Measurements from ENCODE around the gene ELP2.
"Not testable (repeated sequence)": the region's sequence is repeated elsewhere in the genome, so short reads cannot be mapped to it uniquely, and the experiment has no call there.

Gene ELP2

GRCh38 chr18:36196238-36196995 lies 66.7 kb downstream of the ELP2 start:
- no peaks in the 10 kb centered on the region; the same call in 1 of the 2 replicates for H3K36me3 ChIP-seq (ENCODE audit: insufficient read depth, low read length)

GRCh38 chr18:36197511-36198166 lies 67.9 kb downstream of the ELP2 start:
- Histone ChIP-seq H3K36me3 (ENCODE audit: insufficient read depth, low read length) (no peaks in the 10 kb centered on the region; the same call in 1 of the 2 replicates), H3K4me1 (ENCODE audit: insufficient read depth, low read length) (no peaks in the 10 kb centered on the region), H3K9me3 (ENCODE audit: control insufficient read depth, insufficient read depth, low read length) (no peaks in the 10 kb centered on the region), H3K9ac (ENCODE audit: low read depth, low read length) (no peak overlapping the region)

More at GRCh38 chr18:36196238-36196995, 66.7 kb downstream of the ELP2 start:
- H3K9ac ChIP-seq (ENCODE audit: low read depth, low read length): no peak overlapping the region
- H3K4me1 ChIP-seq (ENCODE audit: insufficient read depth, low read length): no peaks in the 10 kb centered on the region
- H3K9me3 ChIP-seq (ENCODE audit: control insufficient read depth, insufficient read depth, low read length): no peaks in the 10 kb centered on the region

DNA sequence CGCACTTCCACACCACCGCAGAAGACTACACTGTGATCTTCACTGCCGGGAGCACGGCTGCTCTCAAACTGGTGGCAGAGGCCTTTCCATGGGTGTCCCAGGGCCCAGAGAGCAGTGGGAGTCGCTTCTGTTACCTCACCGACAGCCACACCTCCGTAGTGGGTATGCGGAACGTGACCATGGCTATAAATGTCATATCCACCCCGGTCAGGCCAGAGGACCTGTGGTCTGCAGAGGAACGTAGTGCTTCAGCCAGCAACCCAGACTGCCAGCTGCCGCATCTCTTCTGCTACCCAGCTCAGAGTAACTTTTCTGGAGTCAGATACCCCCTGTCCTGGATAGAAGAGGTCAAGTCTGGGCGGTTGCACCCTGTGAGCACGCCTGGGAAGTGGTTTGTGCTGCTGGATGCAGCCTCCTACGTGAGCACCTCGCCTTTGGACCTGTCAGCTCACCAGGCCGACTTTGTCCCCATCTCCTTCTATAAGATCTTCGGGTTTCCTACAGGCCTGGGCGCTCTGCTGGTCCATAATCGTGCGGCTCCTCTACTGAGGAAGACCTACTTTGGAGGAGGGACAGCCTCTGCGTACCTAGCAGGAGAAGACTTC lies 70.1 kb downstream of the ELP2 start:
- no peaks in the 10 kb centered on the region for H3K4me1 ChIP-seq (ENCODE audit: insufficient read depth, low read length)
- H3K9me3 ChIP-seq (ENCODE audit: control insufficient read depth, insufficient read depth, low read length): no peaks in the 10 kb centered on the region
- no peak overlapping the region for H3K9ac ChIP-seq (ENCODE audit: low read depth, low read length)
- no peaks in the 10 kb centered on the region; the same call in 1 of the 2 replicates for H3K36me3 ChIP-seq (ENCODE audit: insufficient read depth, low read length)

- Histone ChIP-seq H3K9ac (ENCODE audit: low read depth, low read length) (no peak overlapping the region), H3K4me1 (ENCODE audit: insufficient read depth, low read length) (no peaks in the 10 kb centered on the region), H3K36me3 (ENCODE audit: insufficient read depth, low read length) (peaks cover 1% of the 10 kb centered on the region), H3K9me3 (ENCODE audit: control insufficient read depth, insufficient read depth, low read length) (no peaks in the 10 kb centered on the region)
Measured at GRCh38 chr18:36200354-36200771, 70.7 kb downstream of the ELP2 start.

DNA sequence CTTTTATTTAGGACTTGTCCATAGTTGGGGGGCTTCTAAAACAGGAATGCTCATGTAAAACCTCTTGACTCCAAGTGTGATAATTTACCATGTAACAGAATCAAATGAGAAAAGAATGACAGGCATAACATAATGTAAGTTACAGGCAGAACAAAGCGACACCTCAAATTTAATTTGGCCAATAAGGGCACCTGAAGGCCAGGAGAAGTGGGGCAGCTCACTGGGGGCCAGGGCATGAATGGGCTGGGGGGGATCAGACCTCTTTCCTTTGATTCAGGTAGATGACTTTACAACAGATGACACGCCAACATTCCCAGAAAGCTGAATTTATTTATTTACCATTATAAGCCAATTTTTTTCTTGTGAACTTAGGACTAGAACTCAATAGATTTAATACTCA lies 72.1 kb downstream of the ELP2 start:
- Histone ChIP-seq H3K4me1 (ENCODE audit: insufficient read depth, low read length) (no peaks in the 10 kb centered on the region), H3K36me3 (ENCODE audit: insufficient read depth, low read length) (peaks cover 3% of the 10 kb centered on the region), H3K9me3 (ENCODE audit: control insufficient read depth, insufficient read depth, low read length) (no peaks in the 10 kb centered on the region), H3K9ac (ENCODE audit: low read depth, low read length) (no peak overlapping the region)

DNA sequence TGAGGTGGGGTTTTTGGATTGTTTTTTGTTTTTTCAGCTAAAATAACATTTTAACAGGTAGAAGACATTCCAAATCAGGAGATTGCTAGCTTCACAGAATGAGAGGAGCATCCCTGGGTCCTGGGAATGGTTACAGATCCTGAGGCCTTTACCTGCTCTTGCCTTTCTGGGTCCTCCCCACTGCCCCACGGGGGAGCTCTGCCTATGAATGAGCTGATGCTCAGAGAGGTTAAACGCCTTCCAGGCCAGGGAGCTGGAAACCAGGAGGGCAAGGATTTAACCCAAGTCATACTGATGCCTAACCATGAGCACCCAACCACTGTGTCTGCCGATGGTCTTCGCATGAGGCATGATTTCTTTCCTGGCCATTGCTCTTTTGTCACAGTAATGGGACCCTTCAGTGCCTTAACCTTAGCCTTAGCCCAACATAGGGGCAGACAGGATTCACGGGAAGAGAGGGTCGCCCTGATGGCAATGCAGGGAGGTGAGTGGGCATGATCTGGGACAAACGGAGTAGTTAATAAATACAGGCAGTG lies 73.7 kb downstream of the ELP2 start:
- H3K36me3 ChIP-seq (ENCODE audit: insufficient read depth, low read length): peaks cover 3% of the 10 kb centered on the region
- no peaks in the 10 kb centered on the region for H3K4me1 ChIP-seq (ENCODE audit: insufficient read depth, low read length)
- H3K9me3 ChIP-seq (ENCODE audit: control insufficient read depth, insufficient read depth, low read length): no peaks in the 10 kb centered on the region
- H3K9ac ChIP-seq (ENCODE audit: low read depth, low read length): no peak overlapping the region

- no peaks in the 10 kb centered on the region for H3K4me1 ChIP-seq (ENCODE audit: insufficient read depth, low read length)
- no peak overlapping the region for H3K9ac ChIP-seq (ENCODE audit: low read depth, low read length)
- H3K9me3 ChIP-seq (ENCODE audit: control insufficient read depth, insufficient read depth, low read length): no peaks in the 10 kb centered on the region
- H3K36me3 ChIP-seq (ENCODE audit: insufficient read depth, low read length): peaks cover 3% of the 10 kb centered on the region; the same call in 1 of the 2 replicates
Measured at GRCh38 chr18:36205166-36205565, 75.5 kb downstream of the ELP2 start.

- no peaks in the 10 kb centered on the region for H3K4me1 ChIP-seq (ENCODE audit: insufficient read depth, low read length)
- peaks cover 3% of the 10 kb centered on the region; the same call in 1 of the 2 replicates for H3K36me3 ChIP-seq (ENCODE audit: insufficient read depth, low read length)
- H3K9ac ChIP-seq (ENCODE audit: low read depth, low read length): no peak overlapping the region
- H3K9me3 ChIP-seq (ENCODE audit: control insufficient read depth, insufficient read depth, low read length): no peaks in the 10 kb centered on the region
Measured at GRCh38 chr18:36207303-36207702, 77.6 kb downstream of the ELP2 start.

DNA sequence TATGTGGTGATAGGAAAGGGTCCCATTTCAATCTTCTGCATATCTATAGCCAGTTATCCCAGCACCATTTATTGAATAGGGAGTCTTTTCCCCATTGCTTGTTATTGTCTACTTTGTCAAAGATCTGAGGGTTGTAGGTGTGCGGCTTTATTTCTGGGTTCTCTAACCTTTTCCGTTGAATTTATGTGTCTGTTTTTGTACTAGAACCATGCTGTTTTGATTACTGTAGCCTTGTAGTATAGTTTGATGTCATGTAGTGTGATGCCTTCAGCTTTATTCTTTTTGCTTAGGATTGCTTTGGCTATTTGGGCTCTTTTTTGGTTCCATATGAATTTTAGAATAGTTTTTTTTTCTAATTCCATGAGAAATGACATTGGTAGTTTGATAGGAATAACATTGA lies 78.3 kb downstream of the ELP2 start:
- H3K4me1 ChIP-seq (ENCODE audit: insufficient read depth, low read length); H3K9me3 ChIP-seq (ENCODE audit: control insufficient read depth, insufficient read depth, low read length); H3K9ac ChIP-seq (ENCODE audit: low read depth, low read length); H3K36me3 ChIP-seq (ENCODE audit: insufficient read depth, low read length): not testable (repeated sequence)

- no peak overlapping the region for H3K9ac ChIP-seq (ENCODE audit: low read depth, low read length)
- no peaks in the 10 kb centered on the region; the same call in 1 of the 2 replicates for H3K36me3 ChIP-seq (ENCODE audit: insufficient read depth, low read length)
- no peaks in the 10 kb centered on the region for H3K4me1 ChIP-seq (ENCODE audit: insufficient read depth, low read length)
- no peaks in the 10 kb centered on the region for H3K9me3 ChIP-seq (ENCODE audit: control insufficient read depth, insufficient read depth, low read length)
Measured at GRCh38 chr18:36211612-36212065, 81.9 kb downstream of the ELP2 start.

GRCh38 chr18:36212301-36213171 lies 82.8 kb downstream of the ELP2 start:
- no peaks in the 10 kb centered on the region for H3K36me3 ChIP-seq (ENCODE audit: insufficient read depth, low read length)
- H3K9me3 ChIP-seq (ENCODE audit: control insufficient read depth, insufficient read depth, low read length): no peaks in the 10 kb centered on the region
- no peak overlapping the region for H3K9ac ChIP-seq (ENCODE audit: low read depth, low read length)
- no peaks in the 10 kb centered on the region for H3K4me1 ChIP-seq (ENCODE audit: insufficient read depth, low read length)

GRCh38 chr18:36214811-36215210 lies 85.1 kb downstream of the ELP2 start:
- Histone ChIP-seq H3K9ac (ENCODE audit: low read depth, low read length) (no peak overlapping the region), H3K4me1 (ENCODE audit: insufficient read depth, low read length) (no peaks in the 10 kb centered on the region), H3K9me3 (ENCODE audit: control insufficient read depth, insufficient read depth, low read length) (no peaks in the 10 kb centered on the region), H3K36me3 (ENCODE audit: insufficient read depth, low read length) (no peaks in the 10 kb centered on the region)

DNA sequence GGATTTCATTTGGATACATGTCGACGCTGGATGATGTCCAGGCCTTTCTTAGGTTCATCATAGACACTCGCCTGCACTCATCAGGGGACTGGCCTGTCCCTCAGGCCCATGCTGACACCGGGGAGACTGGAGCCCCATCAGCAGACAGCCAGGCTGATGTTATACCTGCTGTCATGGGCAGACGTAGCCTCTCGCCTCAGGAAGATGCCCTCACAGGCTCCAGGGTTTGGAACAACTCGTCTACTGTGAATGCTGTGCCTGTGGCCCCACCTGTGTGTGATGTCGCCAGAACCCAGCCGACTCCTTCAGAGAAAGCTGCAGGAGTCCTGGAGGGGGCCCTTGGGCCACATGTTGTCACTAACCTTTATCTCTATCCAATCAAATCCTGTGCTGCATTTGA lies 85.9 kb downstream of the ELP2 start:
- H3K9ac ChIP-seq (ENCODE audit: low read depth, low read length): no peak overlapping the region
- no peaks in the 10 kb centered on the region for H3K9me3 ChIP-seq (ENCODE audit: control insufficient read depth, insufficient read depth, low read length)
- H3K4me1 ChIP-seq (ENCODE audit: insufficient read depth, low read length): no peaks in the 10 kb centered on the region
- H3K36me3 ChIP-seq (ENCODE audit: insufficient read depth, low read length): no peaks in the 10 kb centered on the region

DNA sequence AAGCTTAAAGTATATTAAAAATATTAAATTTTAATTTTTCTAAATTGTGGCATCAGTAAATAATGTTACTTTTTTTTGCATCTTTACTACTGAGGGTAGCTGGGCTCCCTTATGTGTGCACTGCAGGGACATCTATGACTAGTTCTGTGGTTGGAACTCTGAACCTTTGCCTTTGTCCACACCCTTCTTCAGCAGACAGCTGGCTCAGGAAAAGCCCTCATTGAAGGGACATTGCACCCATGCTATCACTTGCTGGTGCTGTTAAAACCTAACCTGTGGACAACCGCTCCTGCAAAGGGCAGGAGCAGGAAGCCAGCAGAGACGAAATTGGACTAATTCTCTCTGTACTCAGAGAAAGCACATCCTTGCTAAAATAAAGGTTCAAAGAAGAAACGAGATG lies 87.6 kb downstream of the ELP2 start:
- Histone ChIP-seq H3K9ac (ENCODE audit: low read depth, low read length) (no peak overlapping the region), H3K4me1 (ENCODE audit: insufficient read depth, low read length) (no peaks in the 10 kb centered on the region), H3K36me3 (ENCODE audit: insufficient read depth, low read length) (no peaks in the 10 kb centered on the region), H3K9me3 (ENCODE audit: control insufficient read depth, insufficient read depth, low read length) (no peaks in the 10 kb centered on the region)
